Endothelial cell (in vitro differentiated cells): ENCODE data around the gene SLC6A20. TPM values are rescaled to one million over a fixed set of nuclear protein-coding genes. Genes with fewer than 3 reads are reported as not detected.

ENCODE experiments used
- DNase-seq: peaks from one replicate; pipeline ENCODE4 v3.0.0; 2021; ENCODE audit warnings: low spot score
- H3K27ac Mint-ChIP-seq: one replicate; pipeline ENCODE4 v1.8.0; 2021; ENCODE audit warnings: mixed read lengths, inconsistent platforms; ENCODE audit not compliant: unreplicated experiment
- H3K27me3 Mint-ChIP-seq: one replicate; pipeline ENCODE4 v1.8.0; 2021; ENCODE audit warnings: mild to moderate bottlenecking, moderate library complexity, mixed read lengths, inconsistent platforms; ENCODE audit not compliant: unreplicated experiment
- H3K36me3 Mint-ChIP-seq: one replicate; pipeline ENCODE4 v1.8.0; 2021; ENCODE audit warnings: mild to moderate bottlenecking, low read depth, mixed read lengths, inconsistent platforms; ENCODE audit not compliant: unreplicated experiment
- H3K4me1 Mint-ChIP-seq: one replicate; pipeline ENCODE4 v1.8.0; 2021; ENCODE audit warnings: mild to moderate bottlenecking, mixed read lengths, inconsistent platforms; ENCODE audit not compliant: unreplicated experiment
- H3K4me3 Mint-ChIP-seq: one replicate; pipeline ENCODE4 v1.8.0; 2021; ENCODE audit warnings: mild to moderate bottlenecking, mixed read lengths, inconsistent platforms; ENCODE audit not compliant: unreplicated experiment
- H3K9me3 Mint-ChIP-seq: one replicate; pipeline ENCODE4 v1.8.0; 2021; ENCODE audit warnings: mixed read lengths, inconsistent platforms; ENCODE audit not compliant: unreplicated experiment
- CTCF ChIP-seq: fragments of 200-600 bp; sonication (generic); IDR thresholded peaks from one replicate; pipeline ENCODE4 v1.5.0; 2021; ENCODE audit warnings: antibody characterized with exemption; ENCODE audit not compliant: unreplicated experiment
- total RNA-seq: library from RNA; stranded (reverse); fragmentation: NEBNext Ultra II Directional; extraction: Animal tissue kit (Norgen Biotek cat#: 25700); gene quantifications from one replicate; pipeline ENCODE4 v1.2.1, GENCODE V29; 2021; ENCODE audit not compliant: unreplicated experiment

SLC6A20 gene
- total RNA-seq, 1 donor from 2014 or later = 0.21 TPM

GRCh38 chr3:45705839-45706808 lies 90.2 kb downstream of the SLC6A20 start:
- TF ChIP-seq CTCF = no peak
- peaks cover 15% of the 10 kb centered on the region for H3K36me3 Mint-ChIP-seq
- DNase-seq = no peak
- no peaks in the 10 kb centered on the region for H3K4me1 Mint-ChIP-seq
- H3K27me3 Mint-ChIP-seq = no peaks in the 10 kb centered on the region
- no peak overlapping the region for H3K27ac Mint-ChIP-seq
- H3K4me3 Mint-ChIP-seq = peak overlapping the region; percentile 22
- no peaks in the 10 kb centered on the region for H3K9me3 Mint-ChIP-seq

Other genes with a start within 250 kb of the SLC6A20 start
- 56.1 TPM for gene LIMD1, start 201.8 kb downstream of the SLC6A20 start, total RNA-seq
- gene SACM1L, start 107.1 kb downstream of the SLC6A20 start, total RNA-seq = 46.8 TPM
- gene LZTFL1, start 45.6 kb upstream of the SLC6A20 start, total RNA-seq = 19.5 TPM
- gene CCR9, start 90.0 kb upstream of the SLC6A20 start, total RNA-seq = not detected
- not detected for gene CXCR6, start 146.9 kb upstream of the SLC6A20 start, total RNA-seq
- 13.8 TPM for gene FYCO1, start 199.3 kb upstream of the SLC6A20 start, total RNA-seq
- not detected for gene XCR1, start 230.9 kb upstream of the SLC6A20 start, total RNA-seq